Measurements from ENCODE around the gene EMSY. TPM values are rescaled to one million over a fixed set of nuclear protein-coding genes. Genes with fewer than 3 reads are reported as not detected.

EMSY gene
- total and polyA plus RNA-seq, 2 donors (not counting 1 experiment from before 2014, with no cell fraction given): 27.4 to 59.7 TPM

- Histone ChIP-seq H3K27me3 (replicated peaks in 1 of 4; ENCODE audit: control extremely low read depth in 1 of 4, control insufficient read depth in 3 of 4, insufficient read depth in 4 of 4, low read length in 3 of 4) (no peaks in the 10 kb centered on the region), H3K4me3 (ENCODE audit: control extremely low read depth in 1 of 5, extremely low read depth in 1 of 5, insufficient read depth in 1 of 5, low read depth in 2 of 5, low read length in 4 of 5) (no peak overlapping the region), H3K27ac (ENCODE audit: low read length in 2 of 2) (no peak overlapping the region), H3K9ac (ENCODE audit: low read length) (no peak overlapping the region), H3K79me2 (ENCODE audit: control insufficient read depth, insufficient read depth, low read length) (peaks cover 13% of the 10 kb centered on the region), H3K9me3 (ENCODE audit: control extremely low read depth in 1 of 3, control insufficient read depth in 2 of 3, insufficient read depth in 1 of 3, low read length in 2 of 3) (no peaks in the 10 kb centered on the region), H2AFZ (ENCODE audit: insufficient read depth, low read depth, low read length, poor library complexity, severe bottlenecking) (no peak overlapping the region), H3K4me1 (ENCODE audit: control insufficient read depth in 2 of 2, insufficient read depth in 2 of 2, low read length in 2 of 2) (no peaks in the 10 kb centered on the region), H3K36me3 (replicated peaks in 1 of 2; ENCODE audit: control extremely low read depth in 1 of 2, control insufficient read depth in 1 of 2, extremely low read depth in 1 of 2, insufficient read depth in 2 of 2, low read length in 1 of 2) (peaks cover 9 to 47% of the 10 kb centered on the region in 2 experiments), H3K4me2 (replicated peaks; ENCODE audit: low read depth, low read length, poor library complexity, severe bottlenecking) (no peak overlapping the region), H4K20me1 (ENCODE audit: control insufficient read depth, insufficient read depth, low read length, poor library complexity, severe bottlenecking) (no peaks in the 10 kb centered on the region)
- ATAC-seq (ENCODE audit: low read depth): no peak
- Mint-ChIP-seq H3K9me3 (ENCODE audit: insufficient read depth) (no peaks in the 10 kb centered on the region), H3K27ac (no peak overlapping the region), H3K4me1 (peaks cover 2% of the 10 kb centered on the region), H3K27me3 (no peaks in the 10 kb centered on the region), H3K4me3 (no peak overlapping the region)
- POLR2A ChIA-PET: no interaction called here
- CTCF ChIA-PET: no interaction called here
- TF ChIP-seq CTCF (IDR thresholded peaks at IDR 0.05): no peak
- no peak for TF ChIP-seq EZH2 (IDR thresholded peaks at IDR 0.05; ENCODE audit: borderline replicate concordance, insufficient read depth, low read depth, low read length, poor library complexity, severe bottlenecking)
- intact Hi-C loops (cut with micrococcal nuclease): no loop called here
- no peak for DNase-seq
Measured at GRCh38 chr11:76462317-76462716, 17.5 kb downstream of the EMSY start.

- Histone ChIP-seq H3K9ac (ENCODE audit: low read length) (no peak overlapping the region), H2AFZ (ENCODE audit: insufficient read depth, low read depth, low read length, poor library complexity, severe bottlenecking) (no peak overlapping the region), H3K79me2 (ENCODE audit: control insufficient read depth, insufficient read depth, low read length) (peaks cover 12% of the 10 kb centered on the region), H3K27ac (ENCODE audit: low read length in 2 of 2) (no peak overlapping the region), H3K9me3 (ENCODE audit: control extremely low read depth in 1 of 3, control insufficient read depth in 2 of 3, insufficient read depth in 1 of 3, low read length in 2 of 3) (no peaks in the 10 kb centered on the region), H3K27me3 (replicated peaks in 1 of 4; ENCODE audit: control extremely low read depth in 1 of 4, control insufficient read depth in 3 of 4, insufficient read depth in 4 of 4, low read length in 3 of 4) (no peaks in the 10 kb centered on the region), H3K36me3 (replicated peaks in 1 of 2; ENCODE audit: control extremely low read depth in 1 of 2, control insufficient read depth in 1 of 2, extremely low read depth in 1 of 2, insufficient read depth in 2 of 2, low read length in 1 of 2) (peaks cover 4 to 43% of the 10 kb centered on the region in 2 experiments), H3K4me1 (ENCODE audit: control insufficient read depth in 2 of 2, insufficient read depth in 2 of 2, low read length in 2 of 2) (no peaks in the 10 kb centered on the region), H3K4me3 (ENCODE audit: control extremely low read depth in 1 of 5, extremely low read depth in 1 of 5, insufficient read depth in 1 of 5, low read depth in 2 of 5, low read length in 4 of 5) (no peak overlapping the region), H3K4me2 (replicated peaks; ENCODE audit: low read depth, low read length, poor library complexity, severe bottlenecking) (no peak overlapping the region), H4K20me1 (ENCODE audit: control insufficient read depth, insufficient read depth, low read length, poor library complexity, severe bottlenecking) (no peaks in the 10 kb centered on the region)
- no peak for TF ChIP-seq EZH2 (IDR thresholded peaks at IDR 0.05; ENCODE audit: borderline replicate concordance, insufficient read depth, low read depth, low read length, poor library complexity, severe bottlenecking)
- no peak for TF ChIP-seq CTCF (IDR thresholded peaks at IDR 0.05)
- no CpG with 5 or more reads among the region's 4 CpGs for WGBS (ENCODE audit: insufficient coverage)
- Mint-ChIP-seq H3K4me1 (peaks cover 2% of the 10 kb centered on the region), H3K4me3 (no peak overlapping the region), H3K27ac (no peak overlapping the region), H3K27me3 (no peaks in the 10 kb centered on the region), H3K9me3 (ENCODE audit: insufficient read depth) (no peaks in the 10 kb centered on the region)
- no peak for DNase-seq
- intact Hi-C loops (cut with micrococcal nuclease): no loop called here
- ChIA-PET CTCF (no interaction called here), POLR2A (no interaction called here)
- no peak for ATAC-seq (ENCODE audit: low read depth)
Measured at GRCh38 chr11:76465701-76466100, 20.9 kb downstream of the EMSY start.
